Mesenteric fat pad (tissue), 1 donor: ENCODE data around the gene SSH3. TPM values are rescaled to one million over a fixed set of nuclear protein-coding genes. Genes with fewer than 3 reads are reported as not detected.
A peak's percentile ranks its signal among the peaks of the same experiment; 100 is the strongest.

ENCODE experiments used
- DNase-seq: peaks from one replicate; pipeline ENCODE4 v3.0.0-alpha.2; 2020; ENCODE audit warnings: low spot score
- total RNA-seq: library from RNA; stranded (reverse); fragmentation: NEBNext Ultra II Directional; extraction: Animal tissue kit (Norgen Biotek cat#: 25700); gene quantifications from one replicate; pipeline ENCODE4 v1.2.1, GENCODE V29; 2021
- donor health status: DM: yes; HTN: yes; CAD: no.

SSH3 gene
- total RNA-seq, 1 donor from 2014 or later, result 19.9 TPM

- peak; percentile 79 for DNase-seq
These were observed 7.1 kb downstream of the SSH3 start for GRCh38 chr11:67310246-67311050.

- peak; percentile 89 for DNase-seq
These were observed 7.8 kb downstream of the SSH3 start for GRCh38 chr11:67311051-67311555.

- peak; percentile 69 for DNase-seq
These were observed 8.3 kb downstream of the SSH3 start for GRCh38 chr11:67311556-67312082.

- peak; percentile 78 for DNase-seq
These were observed 9.1 kb downstream of the SSH3 start for GRCh38 chr11:67312187-67313021.

- peak; percentile 12 for DNase-seq
These were observed 10.0 kb downstream of the SSH3 start for GRCh38 chr11:67313125-67313890.

- DNase-seq, result peak; percentile 53
These were observed 10.9 kb downstream of the SSH3 start for GRCh38 chr11:67314218-67314617.

- DNase-seq, result peak; percentile 41
These were observed 12.1 kb downstream of the SSH3 start for GRCh38 chr11:67315325-67315909.

GRCh38 chr11:67316882-67317204, 13.5 kb downstream of the SSH3 start:
- DNase-seq, result no peak

- DNase-seq, result peak; percentile 99
These were observed 14.0 kb downstream of the SSH3 start for GRCh38 chr11:67317205-67317887.

GRCh38 chr11:67317888-67318555, 14.7 kb downstream of the SSH3 start:
- DNase-seq, result peak; percentile 88

GRCh38 chr11:67318876-67319275, 15.5 kb downstream of the SSH3 start:
- peak; percentile 30 for DNase-seq

- DNase-seq, result no peak
These were observed 16.7 kb downstream of the SSH3 start for GRCh38 chr11:67320011-67320410.

- peak; percentile 57 for DNase-seq
These were observed 17.4 kb downstream of the SSH3 start for GRCh38 chr11:67320691-67321090.

- DNase-seq, result no peak
These were observed 18.1 kb downstream of the SSH3 start for GRCh38 chr11:67321313-67321871.

GRCh38 chr11:67322049-67322448, 18.7 kb downstream of the SSH3 start:
- DNase-seq, result no peak

- no peak for DNase-seq
These were observed 20.2 kb downstream of the SSH3 start for GRCh38 chr11:67323526-67323925.

GRCh38 chr11:67332081-67332691, 28.9 kb downstream of the SSH3 start:
- no peak for DNase-seq

- no peak for DNase-seq
These were observed 33.9 kb downstream of the SSH3 start for GRCh38 chr11:67337257-67337656.

GRCh38 chr11:67344264-67344663, 40.9 kb downstream of the SSH3 start:
- no peak for DNase-seq
